Osteocyte (in vitro differentiated cells): ENCODE data around the gene CTU1. TPM values are rescaled to one million over a fixed set of nuclear protein-coding genes. Genes with fewer than 3 reads are reported as not detected.

Experiments used
- DNase-seq: peaks from one replicate; pipeline ENCODE4 v3.0.0; 2021; ENCODE audit warnings: mixed read lengths; ENCODE audit not compliant: unreplicated experiment; ENCODE audit errors: extremely low spot score
- H3K27ac Mint-ChIP-seq: one replicate; pipeline ENCODE4 v1.8.0; 2021; ENCODE audit warnings: mild to moderate bottlenecking, mixed read lengths; ENCODE audit not compliant: unreplicated experiment
- H3K27me3 Mint-ChIP-seq: one replicate; pipeline ENCODE4 v1.8.0; 2021; ENCODE audit warnings: mixed read lengths; ENCODE audit not compliant: unreplicated experiment
- H3K36me3 Mint-ChIP-seq: one replicate; pipeline ENCODE4 v1.8.0; 2021; ENCODE audit warnings: mixed read lengths; ENCODE audit not compliant: unreplicated experiment
- H3K4me1 Mint-ChIP-seq: one replicate; pipeline ENCODE4 v1.8.0; 2021; ENCODE audit warnings: mixed read lengths; ENCODE audit not compliant: unreplicated experiment
- H3K4me3 Mint-ChIP-seq: one replicate; pipeline ENCODE4 v1.8.0; 2021; ENCODE audit warnings: mild to moderate bottlenecking, moderate library complexity, mixed read lengths; ENCODE audit not compliant: unreplicated experiment
- H3K9me3 Mint-ChIP-seq: one replicate; pipeline ENCODE4 v1.8.0; 2021; ENCODE audit warnings: mixed read lengths; ENCODE audit not compliant: unreplicated experiment
- CTCF ChIP-seq: fragments of 200-600 bp; sonication (generic); IDR thresholded peaks from 2 replicates; pipeline ENCODE4 v1.5.0; 2021; ENCODE audit warnings: antibody characterized with exemption, mild to moderate bottlenecking, moderate library complexity
- total RNA-seq: library from RNA; stranded (reverse); gene quantifications from 2 replicates; pipeline ENCODE4 v1.2.1, GENCODE V29; 2021

Gene CTU1
- total RNA-seq, 1 donor from 2014 or later: 5.6 TPM

GRCh38 chr19:51099047-51099382, 9.2 kb downstream of the CTU1 start:
- Mint-ChIP-seq H3K27ac (no peak overlapping the region), H3K4me1 (peaks cover 3% of the 10 kb centered on the region), H3K36me3 (peaks cover 16% of the 10 kb centered on the region), H3K27me3 (no peaks in the 10 kb centered on the region), H3K9me3 (no peaks in the 10 kb centered on the region), H3K4me3 (no peak overlapping the region)
- no peak for TF ChIP-seq CTCF
- DNase-seq: no peak

- TF ChIP-seq CTCF: no peak
- DNase-seq: no peak
Observed at GRCh38 chr19:51098365-51099046, 9.7 kb downstream of the CTU1 start.

GRCh38 chr19:51097796-51098195, 10.4 kb downstream of the CTU1 start:
- H3K27ac Mint-ChIP-seq: no peak overlapping the region
- peaks cover 3% of the 10 kb centered on the region for H3K4me1 Mint-ChIP-seq
- no peak for DNase-seq
- H3K4me3 Mint-ChIP-seq: no peak overlapping the region
- TF ChIP-seq CTCF: no peak
- no peaks in the 10 kb centered on the region for H3K9me3 Mint-ChIP-seq
- peaks cover 13% of the 10 kb centered on the region for H3K36me3 Mint-ChIP-seq
- no peaks in the 10 kb centered on the region for H3K27me3 Mint-ChIP-seq

More at GRCh38 chr19:51098365-51099046, 9.7 kb downstream of the CTU1 start:
- H3K27me3 Mint-ChIP-seq: no peaks in the 10 kb centered on the region
- no peaks in the 10 kb centered on the region for H3K9me3 Mint-ChIP-seq
- H3K36me3 Mint-ChIP-seq: peaks cover 16% of the 10 kb centered on the region
- no peak overlapping the region for H3K27ac Mint-ChIP-seq
- no peak overlapping the region for H3K4me3 Mint-ChIP-seq
- peaks cover 3% of the 10 kb centered on the region for H3K4me1 Mint-ChIP-seq

GRCh38 chr19:51097166-51097738, 11.0 kb downstream of the CTU1 start:
- Mint-ChIP-seq H3K9me3 (no peaks in the 10 kb centered on the region), H3K4me3 (no peak overlapping the region), H3K36me3 (peaks cover 9% of the 10 kb centered on the region), H3K4me1 (peaks cover 3% of the 10 kb centered on the region), H3K27ac (no peak overlapping the region), H3K27me3 (no peaks in the 10 kb centered on the region)
- DNase-seq: no peak
- TF ChIP-seq CTCF: peak; percentile 52

- H3K36me3 Mint-ChIP-seq: peaks cover 9% of the 10 kb centered on the region
Observed at GRCh38 chr19:51096473-51097165, 11.6 kb downstream of the CTU1 start.

More at GRCh38 chr19:51096473-51097165, 11.6 kb downstream of the CTU1 start:
- TF ChIP-seq CTCF: peak; percentile 12
- Mint-ChIP-seq H3K27ac (no peak overlapping the region), H3K9me3 (no peaks in the 10 kb centered on the region), H3K4me3 (no peak overlapping the region), H3K27me3 (no peaks in the 10 kb centered on the region), H3K4me1 (peaks cover 3% of the 10 kb centered on the region)
- DNase-seq: no peak
